Right lobe of liver (tissue), 4 donors: ENCODE data around the gene YWHAG.

Source experiments
- POLR2A ChIP-seq: fragments of 450-650 bp; IDR thresholded peaks from one replicate; pipeline ENCODE4 v1.6.1; 2017; ENCODE audit warnings: antibody characterized with exemption, mild to moderate bottlenecking
- TF ChIP-seq, protein P1 (sequence below), 4 donors: fragments of 200-600 bp in 3 of 4; fragments of 450-650 bp in 1 of 4; IDR thresholded peaks; one replicate each; pipeline versions ENCODE4 v1.5.1 to v1.8.0; 2016 to 2022; ENCODE audit warnings: antibody characterized with exemption in 4 of 4, mild to moderate bottlenecking in 2 of 4
- donor health status: DM: no; HTN: no; CAD: no.
- donor health status: DM: no; HTN: no; CAD: no.
- donor health status: DM: no; HTN: yes; CAD: no.

- TF ChIP-seq, protein P1, sequence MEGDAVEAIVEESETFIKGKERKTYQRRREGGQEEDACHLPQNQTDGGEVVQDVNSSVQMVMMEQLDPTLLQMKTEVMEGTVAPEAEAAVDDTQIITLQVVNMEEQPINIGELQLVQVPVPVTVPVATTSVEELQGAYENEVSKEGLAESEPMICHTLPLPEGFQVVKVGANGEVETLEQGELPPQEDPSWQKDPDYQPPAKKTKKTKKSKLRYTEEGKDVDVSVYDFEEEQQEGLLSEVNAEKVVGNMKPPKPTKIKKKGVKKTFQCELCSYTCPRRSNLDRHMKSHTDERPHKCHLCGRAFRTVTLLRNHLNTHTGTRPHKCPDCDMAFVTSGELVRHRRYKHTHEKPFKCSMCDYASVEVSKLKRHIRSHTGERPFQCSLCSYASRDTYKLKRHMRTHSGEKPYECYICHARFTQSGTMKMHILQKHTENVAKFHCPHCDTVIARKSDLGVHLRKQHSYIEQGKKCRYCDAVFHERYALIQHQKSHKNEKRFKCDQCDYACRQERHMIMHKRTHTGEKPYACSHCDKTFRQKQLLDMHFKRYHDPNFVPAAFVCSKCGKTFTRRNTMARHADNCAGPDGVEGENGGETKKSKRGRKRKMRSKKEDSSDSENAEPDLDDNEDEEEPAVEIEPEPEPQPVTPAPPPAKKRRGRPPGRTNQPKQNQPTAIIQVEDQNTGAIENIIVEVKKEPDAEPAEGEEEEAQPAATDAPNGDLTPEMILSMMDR (IDR thresholded peaks at IDR 0.05) = no peak
- TF ChIP-seq POLR2A = no peak
Observed at GRCh38 chr7:76356115-76356514, 2.7 kb downstream of the YWHAG start.
